HFF-Myc (cell line): ENCODE results near the gene BICD1.

Source experiments
- DNase-seq: peaks from one replicate; pipeline ENCODE4 v3.0.0-alpha.2; 2011; ENCODE audit warnings: low read depth; ENCODE audit errors: extremely low read depth
- H3K4me3 ChIP-seq: replicated peaks from 2 replicates; pipeline ENCODE4 v1.5.1; 2011; ENCODE audit warnings: low read depth, mild to moderate bottlenecking, control low read depth, low read length
- TF ChIP-seq, protein P1 (sequence below): IDR thresholded peaks from 2 replicates; pipeline ENCODE4 v1.5.1; 2012; ENCODE audit warnings: mild to moderate bottlenecking, low read depth, low read length, control low read depth; ENCODE audit errors: missing control alignments

The BICD1 gene

DNA sequence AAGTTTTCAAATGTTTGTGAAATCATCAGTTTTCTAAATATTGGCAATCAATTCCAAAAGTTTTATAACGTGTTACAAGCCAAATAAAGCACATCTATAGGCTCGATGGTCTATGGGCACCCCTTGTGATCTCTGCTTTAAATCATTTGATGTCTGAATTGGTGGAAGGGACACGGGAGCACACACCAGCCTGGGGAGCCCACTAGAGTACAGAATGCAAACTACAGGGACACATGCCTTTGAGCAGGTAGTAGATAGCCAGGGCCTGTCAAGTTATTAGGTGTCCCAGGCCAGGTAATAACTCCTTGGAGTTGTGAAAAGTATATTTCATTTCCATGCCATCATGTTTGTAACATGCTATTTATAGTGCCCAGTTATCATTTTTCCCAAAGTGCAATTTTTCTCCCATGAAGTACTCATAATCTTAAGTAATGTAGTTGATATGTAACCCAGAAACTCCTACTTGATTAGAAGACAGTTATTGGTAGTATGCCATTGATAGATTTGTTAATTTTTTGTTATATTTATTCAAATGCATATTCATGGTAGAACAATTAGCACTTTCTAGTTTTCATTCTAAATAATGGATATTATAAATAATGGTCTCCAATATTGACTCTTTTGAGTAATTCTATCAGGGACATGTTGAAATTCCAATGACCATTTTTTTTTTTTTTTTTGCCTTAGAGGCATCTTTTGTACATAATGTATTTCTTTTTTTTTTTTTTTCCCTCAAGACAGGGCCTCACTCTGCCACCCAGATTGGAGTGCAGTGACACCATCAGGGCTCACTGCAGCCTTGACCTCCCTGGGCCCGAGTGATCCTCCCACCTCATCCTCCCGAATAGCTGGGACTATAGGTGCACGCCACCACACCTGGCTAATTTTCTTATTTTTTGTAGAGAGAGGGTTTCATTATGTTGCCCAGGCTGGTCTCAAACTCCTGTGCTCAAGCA is 195.8 kb downstream of the BICD1 start:
- no peak for DNase-seq
- TF ChIP-seq, protein P1, sequence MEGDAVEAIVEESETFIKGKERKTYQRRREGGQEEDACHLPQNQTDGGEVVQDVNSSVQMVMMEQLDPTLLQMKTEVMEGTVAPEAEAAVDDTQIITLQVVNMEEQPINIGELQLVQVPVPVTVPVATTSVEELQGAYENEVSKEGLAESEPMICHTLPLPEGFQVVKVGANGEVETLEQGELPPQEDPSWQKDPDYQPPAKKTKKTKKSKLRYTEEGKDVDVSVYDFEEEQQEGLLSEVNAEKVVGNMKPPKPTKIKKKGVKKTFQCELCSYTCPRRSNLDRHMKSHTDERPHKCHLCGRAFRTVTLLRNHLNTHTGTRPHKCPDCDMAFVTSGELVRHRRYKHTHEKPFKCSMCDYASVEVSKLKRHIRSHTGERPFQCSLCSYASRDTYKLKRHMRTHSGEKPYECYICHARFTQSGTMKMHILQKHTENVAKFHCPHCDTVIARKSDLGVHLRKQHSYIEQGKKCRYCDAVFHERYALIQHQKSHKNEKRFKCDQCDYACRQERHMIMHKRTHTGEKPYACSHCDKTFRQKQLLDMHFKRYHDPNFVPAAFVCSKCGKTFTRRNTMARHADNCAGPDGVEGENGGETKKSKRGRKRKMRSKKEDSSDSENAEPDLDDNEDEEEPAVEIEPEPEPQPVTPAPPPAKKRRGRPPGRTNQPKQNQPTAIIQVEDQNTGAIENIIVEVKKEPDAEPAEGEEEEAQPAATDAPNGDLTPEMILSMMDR = peak; percentile 44
- H3K4me3 ChIP-seq = no peak overlapping the region

DNA sequence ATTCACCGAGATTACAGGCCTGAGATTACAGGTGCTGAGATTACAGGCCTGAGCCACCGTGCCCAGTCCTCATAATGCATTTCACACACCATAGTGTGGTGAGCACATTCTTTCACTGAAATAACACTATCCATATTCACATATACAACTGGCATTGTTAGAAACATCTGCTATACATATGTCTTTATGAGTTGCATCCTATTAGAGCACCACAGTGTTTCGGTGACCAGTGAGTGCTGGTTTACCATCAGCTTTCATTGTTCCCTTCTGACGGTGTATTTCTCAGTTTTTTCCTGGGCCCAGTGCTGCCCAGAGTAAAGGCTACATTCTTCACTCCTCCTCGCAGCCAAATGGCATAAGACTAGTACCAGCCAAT is 196.5 kb downstream of the BICD1 start:
- TF ChIP-seq, protein P1 = no peak
- H3K4me3 ChIP-seq = no peak overlapping the region
- DNase-seq = peak; percentile 64

DNA sequence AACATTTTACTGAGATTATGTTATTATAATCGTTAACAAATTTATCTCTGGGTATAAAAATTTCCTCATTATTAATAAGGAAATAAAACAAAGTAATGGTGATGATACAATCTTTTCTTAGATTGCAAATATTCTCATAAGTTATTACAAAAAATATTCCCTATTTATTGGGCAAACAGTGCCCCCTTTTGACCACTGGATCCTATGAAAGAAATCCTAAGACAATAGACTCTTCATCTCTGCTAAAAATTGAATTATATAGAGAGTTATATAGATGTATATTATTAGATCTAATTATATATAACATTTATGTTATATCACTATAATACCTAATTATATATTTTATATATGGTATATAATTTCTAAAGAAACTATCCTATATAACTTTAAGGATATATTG is 198.5 kb downstream of the BICD1 start:
- DNase-seq = no peak
- no peak overlapping the region for H3K4me3 ChIP-seq
- TF ChIP-seq, protein P1 = peak; percentile 36

DNA sequence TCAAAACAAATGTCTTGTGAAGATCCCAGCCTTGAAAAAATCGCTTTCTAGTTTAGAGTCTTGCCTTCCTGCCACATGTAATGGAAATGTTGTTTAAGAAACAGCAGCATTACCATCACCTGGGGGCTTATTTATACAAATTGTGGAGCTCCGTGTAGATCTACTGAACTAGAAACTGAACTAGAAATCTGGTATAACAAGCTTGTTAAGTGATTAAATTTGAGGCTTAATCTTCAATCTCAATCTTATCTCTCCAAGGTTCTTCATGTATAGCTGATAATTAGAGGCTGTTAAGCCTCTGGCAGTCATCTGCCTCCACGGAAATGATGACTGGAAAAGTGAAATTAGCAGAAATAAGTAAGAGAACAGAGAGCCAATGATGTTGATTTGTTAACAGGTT is 200.7 kb downstream of the BICD1 start:
- DNase-seq = no peak
- no peak overlapping the region for H3K4me3 ChIP-seq
- TF ChIP-seq, protein P1 = no peak

DNA sequence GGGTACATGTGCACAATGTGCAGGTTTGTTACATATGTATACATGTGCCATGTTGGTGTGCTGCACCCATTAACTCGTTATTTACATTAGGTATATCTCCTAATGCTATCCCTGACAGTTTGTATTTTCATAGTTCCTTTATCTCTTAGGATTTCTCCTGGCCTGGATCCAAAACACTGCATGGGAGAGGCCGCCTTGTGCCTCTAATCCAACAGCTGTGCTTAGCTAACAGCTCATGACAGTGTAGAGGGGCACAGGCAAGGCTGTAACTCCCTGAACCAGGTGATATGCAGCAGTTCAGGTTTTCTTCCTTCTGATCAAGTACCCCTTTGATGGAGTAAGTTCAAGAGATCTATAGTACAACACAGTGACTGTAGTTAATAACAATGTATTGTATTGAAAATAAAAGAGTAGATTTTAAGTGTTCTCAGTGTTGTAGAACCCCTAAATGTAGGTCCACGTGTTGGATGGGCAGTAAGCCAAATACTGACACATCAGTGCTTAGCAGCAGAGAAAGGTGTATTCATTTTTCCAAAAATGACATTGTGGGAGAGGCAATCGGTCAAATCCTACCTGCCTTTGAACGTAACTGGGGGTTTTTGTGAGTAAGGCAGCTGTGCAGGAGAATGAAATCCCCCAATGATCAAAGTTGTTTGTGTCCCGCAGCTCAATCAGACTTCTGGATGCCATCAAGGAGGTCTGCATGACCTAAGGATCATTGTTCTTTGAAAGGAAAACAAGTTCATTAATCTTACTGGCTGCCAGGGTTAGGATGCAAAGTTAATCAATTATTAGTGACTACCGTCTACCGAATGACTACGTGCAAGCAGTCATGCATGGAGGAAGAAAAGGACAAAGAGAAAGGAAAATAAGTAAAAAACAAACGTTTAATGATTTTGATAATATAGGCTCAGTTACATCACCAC is 203.4 kb downstream of the BICD1 start:
- TF ChIP-seq, protein P1 = no peak
- H3K4me3 ChIP-seq = no peak overlapping the region
- no peak for DNase-seq

DNA sequence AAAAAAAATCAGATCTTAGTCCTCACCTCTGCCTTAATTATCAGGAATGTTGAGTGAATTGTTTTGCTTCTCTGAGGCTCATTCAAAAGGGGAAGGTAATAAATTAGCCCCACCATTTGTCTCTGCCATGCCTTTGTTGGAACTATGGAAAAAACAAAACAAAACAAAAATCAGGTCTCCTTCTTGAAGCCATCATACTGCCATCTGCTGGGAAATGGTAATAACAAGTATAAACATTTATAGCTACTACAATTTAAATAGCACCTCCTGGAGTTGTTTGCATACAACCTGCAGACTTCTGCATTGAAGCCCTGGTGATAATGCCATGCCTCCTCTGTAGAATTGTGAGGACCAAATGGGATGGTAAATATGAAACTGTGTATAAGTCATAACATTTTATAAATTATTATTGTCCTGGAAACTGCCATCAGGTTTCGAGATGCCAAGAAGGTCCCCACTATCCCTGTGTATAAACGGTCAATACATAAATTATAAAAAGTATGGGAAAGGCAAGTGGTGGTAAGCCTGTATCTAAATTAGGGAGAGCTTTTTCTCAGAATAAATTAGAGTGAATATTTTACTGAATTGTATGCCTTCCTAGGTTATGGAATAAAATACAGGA is 205.5 kb downstream of the BICD1 start:
- H3K4me3 ChIP-seq = no peak overlapping the region
- TF ChIP-seq, protein P1 = peak; percentile 45
- peak; percentile 41 for DNase-seq
